WERI-Rb-1 (cell line): Measurements from ENCODE around the gene P4HB.

ENCODE experiments used
- DNase-seq: peaks from one replicate; pipeline ENCODE4 v3.0.0-alpha.2; 2020
- H3K27ac ChIP-seq: fragments of 250-450 bp; sonication (Bioruptor Pico); 2 replicates; pipeline ENCODE4 v1.5.1; 2020; ENCODE audit warnings: mild to moderate bottlenecking, moderate library complexity
- H3K27me3 ChIP-seq: fragments of 250-450 bp; sonication (Bioruptor Pico); 2 replicates; pipeline ENCODE4 v1.5.1; 2021; ENCODE audit warnings: mild to moderate bottlenecking, low read depth, moderate library complexity; ENCODE audit not compliant: insufficient read depth, severe bottlenecking
- H3K36me3 ChIP-seq: fragments of 250-450 bp; sonication (Bioruptor Pico); 2 replicates; pipeline ENCODE4 v1.5.1; 2020; ENCODE audit warnings: mild to moderate bottlenecking, moderate library complexity
- H3K4me3 ChIP-seq: 2 replicates; pipeline ENCODE4 v1.5.1; 2011; ENCODE audit warnings: low read depth, mild to moderate bottlenecking, control low read depth, low read length
- H3K9me3 ChIP-seq: fragments of 250-450 bp; sonication (Bioruptor Pico); 2 replicates; pipeline ENCODE4 v1.5.1; 2021; ENCODE audit warnings: mild to moderate bottlenecking, moderate library complexity; ENCODE audit not compliant: severe bottlenecking
- CTCF ChIP-seq: IDR thresholded peaks from 2 replicates; pipeline ENCODE4 v1.5.1; 2011; ENCODE audit warnings: low read depth, mild to moderate bottlenecking, control low read depth, inconsistent platforms, low read length

P4HB gene

GRCh38 chr17:81867991-81868673 lies 7.8 kb upstream of the P4HB start:
- Histone ChIP-seq H3K9me3 (no peaks in the 10 kb centered on the region), H3K27me3 (no peaks in the 10 kb centered on the region), H3K4me3 (no peak overlapping the region), H3K36me3 (peaks cover 56% of the 10 kb centered on the region), H3K27ac (peak overlapping the region; percentile 42)
- no peak for TF ChIP-seq CTCF
- no peak for DNase-seq

- Histone ChIP-seq H3K4me3 (no peak overlapping the region), H3K9me3 (no peaks in the 10 kb centered on the region), H3K27ac (peak overlapping the region; percentile 42), H3K27me3 (no peaks in the 10 kb centered on the region), H3K36me3 (peaks cover 58% of the 10 kb centered on the region)
- DNase-seq = peak; percentile 54
- TF ChIP-seq CTCF = no peak
Measured at GRCh38 chr17:81867170-81867990, 7.0 kb upstream of the P4HB start.

GRCh38 chr17:81866440-81867169 lies 6.3 kb upstream of the P4HB start:
- peak overlapping the region; percentile 42 for H3K27ac ChIP-seq
- peaks cover 56% of the 10 kb centered on the region for H3K36me3 ChIP-seq
- H3K27me3 ChIP-seq = no peaks in the 10 kb centered on the region

GRCh38 chr17:81865733-81866439 lies 5.6 kb upstream of the P4HB start:
- no peaks in the 10 kb centered on the region for H3K27me3 ChIP-seq
- H3K36me3 ChIP-seq = peaks cover 53% of the 10 kb centered on the region
- H3K9me3 ChIP-seq = no peaks in the 10 kb centered on the region
- H3K27ac ChIP-seq = peak overlapping the region; percentile 5; the same call in 1 of the 2 replicates
- no peak for TF ChIP-seq CTCF
- DNase-seq = no peak
- no peak overlapping the region for H3K4me3 ChIP-seq

More at GRCh38 chr17:81866440-81867169, 6.3 kb upstream of the P4HB start:
- Histone ChIP-seq H3K9me3 (no peaks in the 10 kb centered on the region), H3K4me3 (no peak overlapping the region)
- no peak for DNase-seq
- TF ChIP-seq CTCF = 0 out of 2 replicates have a peak, but pooled peaks have one; percentile 4

GRCh38 chr17:81865358-81865732 lies 5.0 kb upstream of the P4HB start:
- TF ChIP-seq CTCF = no peak
- H3K4me3 ChIP-seq = no peak overlapping the region
- no peak overlapping the region for H3K27ac ChIP-seq
- no peak for DNase-seq
- H3K27me3 ChIP-seq = no peaks in the 10 kb centered on the region
- H3K36me3 ChIP-seq = peaks cover 53% of the 10 kb centered on the region
- no peaks in the 10 kb centered on the region for H3K9me3 ChIP-seq
